GM18498 (cell line): ENCODE measurements around the gene DRC3.
"Not testable (repeated sequence)": the region's sequence is repeated elsewhere in the genome, so short reads cannot be mapped to it uniquely, and the experiment has no call there.

Experiments
- ATAC-seq: cut with Tn5 transposase; IDR thresholded peaks from one replicate; pipeline ENCODE4 v1.9.1; 2021; ENCODE audit warnings: mild to moderate bottlenecking, moderate library complexity; ENCODE audit not compliant: unreplicated experiment

DRC3 gene

GRCh38 chr17:17989618-17990017, 17.0 kb downstream of the DRC3 start:
- ATAC-seq = no peak

- ATAC-seq = no peak
Observed at GRCh38 chr17:17990282-17990681, 17.6 kb downstream of the DRC3 start.

- ATAC-seq = no peak
Observed at GRCh38 chr17:17993366-17993765, 20.7 kb downstream of the DRC3 start.

GRCh38 chr17:17993852-17994251, 21.2 kb downstream of the DRC3 start:
- no peak for ATAC-seq

GRCh38 chr17:17994271-17995069, 21.8 kb downstream of the DRC3 start:
- ATAC-seq = no peak

GRCh38 chr17:17995887-17996286, 23.2 kb downstream of the DRC3 start:
- not testable (repeated sequence) for ATAC-seq

- ATAC-seq = no peak
Observed at GRCh38 chr17:17998934-17999333, 26.3 kb downstream of the DRC3 start.

- no peak for ATAC-seq
Observed at GRCh38 chr17:17999364-18000029, 26.8 kb downstream of the DRC3 start.

- no peak for ATAC-seq
Observed at GRCh38 chr17:18000030-18000408, 27.4 kb downstream of the DRC3 start.

GRCh38 chr17:18002171-18002570, 29.5 kb downstream of the DRC3 start:
- ATAC-seq = no peak

GRCh38 chr17:18004345-18004744, 31.7 kb downstream of the DRC3 start:
- ATAC-seq = no peak

- ATAC-seq = no peak
Observed at GRCh38 chr17:18004884-18005305, 32.2 kb downstream of the DRC3 start.

GRCh38 chr17:18005496-18005895, 32.8 kb downstream of the DRC3 start:
- no peak for ATAC-seq

GRCh38 chr17:18006495-18007239, 34.0 kb downstream of the DRC3 start:
- ATAC-seq = no peak

- ATAC-seq = no peak
Observed at GRCh38 chr17:18008496-18009268, 36.0 kb downstream of the DRC3 start.

- ATAC-seq = no peak
Observed at GRCh38 chr17:18009609-18010420, 37.2 kb downstream of the DRC3 start.

GRCh38 chr17:18011286-18011685, 38.6 kb downstream of the DRC3 start:
- no peak for ATAC-seq

- ATAC-seq = no peak
Observed at GRCh38 chr17:18014006-18014405, 41.3 kb downstream of the DRC3 start.

- no peak for ATAC-seq
Observed at GRCh38 chr17:18015593-18015992, 42.9 kb downstream of the DRC3 start.

GRCh38 chr17:18016426-18016825, 43.8 kb downstream of the DRC3 start:
- ATAC-seq = no peak
